Measurements from ENCODE around the gene PDZRN3. TPM values are rescaled to one million over a fixed set of nuclear protein-coding genes. Genes with fewer than 3 reads are reported as not detected.

PDZRN3 gene
- total and polyA plus RNA-seq, 2 of the 13 experiments (the other 11 are each of a cell fraction or from before 2014, with no cell fraction given), result not detected

DNA sequence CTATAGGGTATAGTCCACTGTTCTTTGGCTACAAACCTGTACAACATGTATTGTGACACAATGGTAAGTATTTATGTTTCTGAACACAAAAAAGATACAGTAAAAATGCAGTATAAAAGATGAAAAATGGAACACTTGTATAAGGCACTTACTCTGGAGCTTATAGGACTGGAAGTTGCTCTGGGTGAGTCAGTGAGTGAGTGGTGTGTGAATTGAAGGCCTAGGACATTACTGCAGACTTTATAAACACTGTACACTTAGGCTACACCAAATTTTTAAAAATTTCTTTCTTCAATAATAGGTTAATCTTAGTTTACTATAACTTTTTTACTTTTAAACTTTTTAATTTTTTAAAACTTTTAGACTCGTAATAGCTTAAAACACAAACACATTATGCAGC is 10.5 kb upstream of the PDZRN3 start:
- H3K9ac ChIP-seq (ENCODE audit: insufficient read depth, low read depth, low read length), result no peak overlapping the region
- no peaks in the 10 kb centered on the region for H3K36me3 ChIP-seq (replicated peaks in 1 of 2; ENCODE audit: control insufficient read depth in 1 of 2, insufficient read depth in 2 of 2, low read length in 2 of 2)
- FAIRE-seq (no peak), DNase-seq (ENCODE audit: low spot score) (no peak), ATAC-seq (no peak)
- no peaks in the 10 kb centered on the region for H3K27me3 ChIP-seq (ENCODE audit: control insufficient read depth in 1 of 2, insufficient read depth in 2 of 2, low read length in 2 of 2)
- H3K27ac ChIP-seq (ENCODE audit: extremely low read length, insufficient read depth, low read length), result no peak overlapping the region
- in situ Hi-C loops (cut with HindIII; ENCODE audit: extremely low pct_ligation_motif_present, low pct_unique_long_range_greater_than_20kb), result no loop called here
- ChIA-PET CTCF (ENCODE audit: low intra/inter-chr PET ratio, low total read pairs) (no interaction called here), POLR2A (no interaction called here)
- H3K9me3 ChIP-seq (ENCODE audit: low read length), result no peaks in the 10 kb centered on the region
- H4K20me1 ChIP-seq (ENCODE audit: insufficient read depth, low read length), result no peaks in the 10 kb centered on the region
- no TSS peak for BruUV-seq (replicated peaks)
- no peaks in the 10 kb centered on the region for H3K79me2 ChIP-seq (ENCODE audit: insufficient read depth, low read length)
- WGBS (ENCODE audit: low lambda C conversion rate), result 42% methylated on average over 1 of the region's 1 CpG
- intact Hi-C loops (cut with micrococcal nuclease; ENCODE audit: unreplicated experiment), result no loop called here
- H3K4me3 ChIP-seq (replicated peaks in 1 of 3; ENCODE audit: insufficient read depth in 1 of 3, low read depth in 2 of 3, low read length in 3 of 3), result no peak overlapping the region
- no peaks in the 10 kb centered on the region for H3K4me1 ChIP-seq (ENCODE audit: insufficient read depth, low read length)
- H2AFZ ChIP-seq (ENCODE audit: low read length), result no peak overlapping the region
- H3K4me2 ChIP-seq (ENCODE audit: low read depth, low read length), result no peak overlapping the region
- TF ChIP-seq, protein P1, sequence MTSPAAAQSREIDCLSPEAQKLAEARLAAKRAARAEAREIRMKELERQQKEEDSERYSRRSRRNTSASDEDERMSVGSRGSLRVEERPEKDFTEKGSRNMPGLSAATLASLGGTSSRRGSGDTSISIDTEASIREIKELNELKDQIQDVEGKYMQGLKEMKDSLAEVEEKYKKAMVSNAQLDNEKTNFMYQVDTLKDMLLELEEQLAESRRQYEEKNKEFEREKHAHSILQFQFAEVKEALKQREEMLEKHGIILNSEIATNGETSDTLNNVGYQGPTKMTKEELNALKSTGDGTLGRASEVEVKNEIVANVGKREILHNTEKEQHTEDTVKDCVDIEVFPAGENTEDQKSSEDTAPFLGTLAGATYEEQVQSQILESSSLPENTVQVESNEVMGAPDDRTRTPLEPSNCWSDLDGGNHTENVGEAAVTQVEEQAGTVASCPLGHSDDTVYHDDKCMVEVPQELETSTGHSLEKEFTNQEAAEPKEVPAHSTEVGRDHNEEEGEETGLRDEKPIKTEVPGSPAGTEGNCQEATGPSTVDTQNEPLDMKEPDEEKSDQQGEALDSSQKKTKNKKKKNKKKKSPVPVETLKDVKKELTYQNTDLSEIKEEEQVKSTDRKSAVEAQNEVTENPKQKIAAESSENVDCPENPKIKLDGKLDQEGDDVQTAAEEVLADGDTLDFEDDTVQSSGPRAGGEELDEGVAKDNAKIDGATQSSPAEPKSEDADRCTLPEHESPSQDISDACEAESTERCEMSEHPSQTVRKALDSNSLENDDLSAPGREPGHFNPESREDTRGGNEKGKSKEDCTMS (CRISPR knock-in tag; conservative IDR thresholded peaks at IDR 0.05), result no peak
- no peak for TF ChIP-seq NCOR1 (IDR thresholded peaks at IDR 0.05; ENCODE audit: borderline replicate concordance, low read length)
- TF ChIP-seq ZSCAN12 (CRISPR knock-in tag; IDR thresholded peaks at IDR 0.05), result no peak
- TF ChIP-seq ELF4 (CRISPR knock-in tag; IDR thresholded peaks at IDR 0.05; ENCODE audit: borderline replicate concordance), result no peak
- no peak for TF ChIP-seq ZNF34 (CRISPR knock-in tag; IDR thresholded peaks at IDR 0.05; ENCODE audit: borderline replicate concordance)
- TF ChIP-seq ZNF678 (CRISPR knock-in tag; IDR thresholded peaks at IDR 0.05), result no peak
- TF ChIP-seq, protein P2, sequence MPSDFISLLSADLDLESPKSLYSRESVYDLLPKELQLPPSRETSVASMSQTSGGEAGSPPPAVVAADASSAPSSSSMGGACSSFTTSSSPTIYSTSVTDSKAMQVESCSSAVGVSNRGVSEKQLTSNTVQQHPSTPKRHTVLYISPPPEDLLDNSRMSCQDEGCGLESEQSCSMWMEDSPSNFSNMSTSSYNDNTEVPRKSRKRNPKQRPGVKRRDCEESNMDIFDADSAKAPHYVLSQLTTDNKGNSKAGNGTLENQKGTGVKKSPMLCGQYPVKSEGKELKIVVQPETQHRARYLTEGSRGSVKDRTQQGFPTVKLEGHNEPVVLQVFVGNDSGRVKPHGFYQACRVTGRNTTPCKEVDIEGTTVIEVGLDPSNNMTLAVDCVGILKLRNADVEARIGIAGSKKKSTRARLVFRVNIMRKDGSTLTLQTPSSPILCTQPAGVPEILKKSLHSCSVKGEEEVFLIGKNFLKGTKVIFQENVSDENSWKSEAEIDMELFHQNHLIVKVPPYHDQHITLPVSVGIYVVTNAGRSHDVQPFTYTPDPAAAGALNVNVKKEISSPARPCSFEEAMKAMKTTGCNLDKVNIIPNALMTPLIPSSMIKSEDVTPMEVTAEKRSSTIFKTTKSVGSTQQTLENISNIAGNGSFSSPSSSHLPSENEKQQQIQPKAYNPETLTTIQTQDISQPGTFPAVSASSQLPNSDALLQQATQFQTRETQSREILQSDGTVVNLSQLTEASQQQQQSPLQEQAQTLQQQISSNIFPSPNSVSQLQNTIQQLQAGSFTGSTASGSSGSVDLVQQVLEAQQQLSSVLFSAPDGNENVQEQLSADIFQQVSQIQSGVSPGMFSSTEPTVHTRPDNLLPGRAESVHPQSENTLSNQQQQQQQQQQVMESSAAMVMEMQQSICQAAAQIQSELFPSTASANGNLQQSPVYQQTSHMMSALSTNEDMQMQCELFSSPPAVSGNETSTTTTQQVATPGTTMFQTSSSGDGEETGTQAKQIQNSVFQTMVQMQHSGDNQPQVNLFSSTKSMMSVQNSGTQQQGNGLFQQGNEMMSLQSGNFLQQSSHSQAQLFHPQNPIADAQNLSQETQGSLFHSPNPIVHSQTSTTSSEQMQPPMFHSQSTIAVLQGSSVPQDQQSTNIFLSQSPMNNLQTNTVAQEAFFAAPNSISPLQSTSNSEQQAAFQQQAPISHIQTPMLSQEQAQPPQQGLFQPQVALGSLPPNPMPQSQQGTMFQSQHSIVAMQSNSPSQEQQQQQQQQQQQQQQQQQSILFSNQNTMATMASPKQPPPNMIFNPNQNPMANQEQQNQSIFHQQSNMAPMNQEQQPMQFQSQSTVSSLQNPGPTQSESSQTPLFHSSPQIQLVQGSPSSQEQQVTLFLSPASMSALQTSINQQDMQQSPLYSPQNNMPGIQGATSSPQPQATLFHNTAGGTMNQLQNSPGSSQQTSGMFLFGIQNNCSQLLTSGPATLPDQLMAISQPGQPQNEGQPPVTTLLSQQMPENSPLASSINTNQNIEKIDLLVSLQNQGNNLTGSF (CRISPR knock-in tag; IDR thresholded peaks at IDR 0.05), result no peak
- TF ChIP-seq KAT2B (IDR thresholded peaks at IDR 0.05; ENCODE audit: borderline replicate concordance, low read depth, low read length), result no peak
- TF ChIP-seq, protein P3, sequence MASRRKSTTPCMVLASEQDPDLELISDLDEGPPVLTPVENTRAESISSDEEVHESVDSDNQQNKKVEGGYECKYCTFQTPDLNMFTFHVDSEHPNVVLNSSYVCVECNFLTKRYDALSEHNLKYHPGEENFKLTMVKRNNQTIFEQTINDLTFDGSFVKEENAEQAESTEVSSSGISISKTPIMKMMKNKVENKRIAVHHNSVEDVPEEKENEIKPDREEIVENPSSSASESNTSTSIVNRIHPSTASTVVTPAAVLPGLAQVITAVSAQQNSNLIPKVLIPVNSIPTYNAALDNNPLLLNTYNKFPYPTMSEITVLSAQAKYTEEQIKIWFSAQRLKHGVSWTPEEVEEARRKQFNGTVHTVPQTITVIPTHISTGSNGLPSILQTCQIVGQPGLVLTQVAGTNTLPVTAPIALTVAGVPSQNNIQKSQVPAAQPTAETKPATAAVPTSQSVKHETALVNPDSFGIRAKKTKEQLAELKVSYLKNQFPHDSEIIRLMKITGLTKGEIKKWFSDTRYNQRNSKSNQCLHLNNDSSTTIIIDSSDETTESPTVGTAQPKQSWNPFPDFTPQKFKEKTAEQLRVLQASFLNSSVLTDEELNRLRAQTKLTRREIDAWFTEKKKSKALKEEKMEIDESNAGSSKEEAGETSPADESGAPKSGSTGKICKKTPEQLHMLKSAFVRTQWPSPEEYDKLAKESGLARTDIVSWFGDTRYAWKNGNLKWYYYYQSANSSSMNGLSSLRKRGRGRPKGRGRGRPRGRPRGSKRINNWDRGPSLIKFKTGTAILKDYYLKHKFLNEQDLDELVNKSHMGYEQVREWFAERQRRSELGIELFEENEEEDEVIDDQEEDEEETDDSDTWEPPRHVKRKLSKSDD (CRISPR knock-in tag; IDR thresholded peaks at IDR 0.05; ENCODE audit: low read depth), result no peak
- TF ChIP-seq ATRX (CRISPR knock-in tag; IDR thresholded peaks at IDR 0.05; ENCODE audit: borderline replicate concordance), result no peak
- TF ChIP-seq SRSF9 (IDR thresholded peaks at IDR 0.05; ENCODE audit: borderline replicate concordance, insufficient read depth, low read depth, low read length, poor library complexity, severe bottlenecking), result no peak
- TF ChIP-seq ETV6 (CRISPR knock-in tag; conservative IDR thresholded peaks at IDR 0.05), result no peak

Data from HepG2 (cell line).